Fibroblast of mammary gland (primary cell): ENCODE measurements around the gene UGGT2.

Experiments
- DNase-seq: peaks from one replicate; pipeline ENCODE4 v3.0.0-alpha.2; 2010; ENCODE audit warnings: low read depth
- H3K4me3 ChIP-seq: 2 replicates; pipeline ENCODE4 v1.5.1; 2011; ENCODE audit warnings: low read depth, mild to moderate bottlenecking, low read length, moderate library complexity; ENCODE audit not compliant: control insufficient read depth
- TF ChIP-seq, protein P1 (sequence below): conservative IDR thresholded peaks from 2 replicates; pipeline ENCODE4 v1.5.1; 2011; ENCODE audit warnings: low read depth, low read length, inconsistent platforms; ENCODE audit not compliant: control insufficient read depth, insufficient read depth

UGGT2 gene

GRCh38 chr13:95834134-95834765 is 219.0 kb downstream of the UGGT2 start:
- no peak overlapping the region for H3K4me3 ChIP-seq
- TF ChIP-seq, protein P1, sequence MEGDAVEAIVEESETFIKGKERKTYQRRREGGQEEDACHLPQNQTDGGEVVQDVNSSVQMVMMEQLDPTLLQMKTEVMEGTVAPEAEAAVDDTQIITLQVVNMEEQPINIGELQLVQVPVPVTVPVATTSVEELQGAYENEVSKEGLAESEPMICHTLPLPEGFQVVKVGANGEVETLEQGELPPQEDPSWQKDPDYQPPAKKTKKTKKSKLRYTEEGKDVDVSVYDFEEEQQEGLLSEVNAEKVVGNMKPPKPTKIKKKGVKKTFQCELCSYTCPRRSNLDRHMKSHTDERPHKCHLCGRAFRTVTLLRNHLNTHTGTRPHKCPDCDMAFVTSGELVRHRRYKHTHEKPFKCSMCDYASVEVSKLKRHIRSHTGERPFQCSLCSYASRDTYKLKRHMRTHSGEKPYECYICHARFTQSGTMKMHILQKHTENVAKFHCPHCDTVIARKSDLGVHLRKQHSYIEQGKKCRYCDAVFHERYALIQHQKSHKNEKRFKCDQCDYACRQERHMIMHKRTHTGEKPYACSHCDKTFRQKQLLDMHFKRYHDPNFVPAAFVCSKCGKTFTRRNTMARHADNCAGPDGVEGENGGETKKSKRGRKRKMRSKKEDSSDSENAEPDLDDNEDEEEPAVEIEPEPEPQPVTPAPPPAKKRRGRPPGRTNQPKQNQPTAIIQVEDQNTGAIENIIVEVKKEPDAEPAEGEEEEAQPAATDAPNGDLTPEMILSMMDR = peak; percentile 97
- peak; percentile 71 for DNase-seq

DNA sequence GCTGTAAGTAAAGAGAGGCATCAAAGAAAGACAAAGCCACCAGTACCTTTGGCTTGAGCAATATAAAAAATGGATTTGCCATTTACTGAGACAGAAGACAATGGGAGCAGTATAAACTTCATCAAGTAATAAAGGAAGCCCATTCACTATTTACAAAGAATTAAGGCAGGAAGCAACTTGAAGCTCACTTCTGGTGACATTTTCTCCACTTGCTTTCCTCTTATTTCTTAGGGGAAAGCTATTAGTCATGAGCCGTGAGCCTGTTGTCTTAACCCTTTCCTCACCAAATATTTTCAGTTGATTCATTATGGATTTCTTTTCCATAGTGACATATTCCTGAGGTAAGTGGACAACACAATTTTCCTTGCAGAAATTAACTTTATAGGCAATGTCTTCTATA is 219.5 kb downstream of the UGGT2 start:
- H3K4me3 ChIP-seq = no peak overlapping the region
- peak; percentile 46 for DNase-seq
- TF ChIP-seq, protein P1 = no peak

- TF ChIP-seq, protein P1 = no peak
- no peak for DNase-seq
- H3K4me3 ChIP-seq = no peak overlapping the region
These were observed 220.1 kb downstream of the UGGT2 start for GRCh38 chr13:95833126-95833525.

- H3K4me3 ChIP-seq = no peak overlapping the region
- no peak for DNase-seq
- TF ChIP-seq, protein P1 = no peak
These were observed 230.9 kb downstream of the UGGT2 start for GRCh38 chr13:95822303-95822702.

DNA sequence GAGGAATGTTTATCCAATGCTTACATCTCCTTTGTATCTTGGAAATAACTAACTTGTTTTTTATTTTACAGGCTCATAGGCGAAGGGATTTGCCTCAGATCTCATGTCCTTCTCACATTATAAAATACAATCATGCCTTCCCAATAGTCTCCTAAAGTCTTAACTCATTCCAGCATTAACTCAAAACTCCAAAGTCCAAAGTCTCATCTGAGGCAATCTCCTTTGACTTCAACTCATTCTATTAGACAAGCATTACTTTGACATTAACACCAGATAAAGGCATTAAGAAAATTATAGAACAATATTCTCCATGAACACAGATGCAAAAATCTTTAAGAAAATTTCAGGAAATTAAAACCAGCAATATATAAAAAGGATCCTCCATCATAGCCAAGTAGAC is 238.7 kb downstream of the UGGT2 start:
- TF ChIP-seq, protein P1 = no peak
- H3K4me3 ChIP-seq = no peak overlapping the region
- DNase-seq = no peak

GRCh38 chr13:95813139-95813538 is 240.1 kb downstream of the UGGT2 start:
- DNase-seq = no peak
- TF ChIP-seq, protein P1 = no peak
- H3K4me3 ChIP-seq = no peak overlapping the region

GRCh38 chr13:95809429-95809828 is 243.8 kb downstream of the UGGT2 start:
- H3K4me3 ChIP-seq = no peak overlapping the region
- TF ChIP-seq, protein P1 = no peak
- no peak for DNase-seq
